ENCODE measurements around the gene ALK. TPM values are rescaled to one million over a fixed set of nuclear protein-coding genes. Genes with fewer than 3 reads are reported as not detected.

ALK gene
- total RNA-seq, 1 donor from 2014 or later = 9.6 TPM

- no peak for DNase-seq
- TF ChIP-seq CTCF (IDR thresholded peaks at IDR 0.05; ENCODE audit: partially characterized antibody, unreplicated experiment) = no peak
- Mint-ChIP-seq H3K9me3 (ENCODE audit: unreplicated experiment) (peaks cover 3% of the 10 kb centered on the region), H3K27me3 (ENCODE audit: unreplicated experiment) (no peaks in the 10 kb centered on the region), H3K4me3 (ENCODE audit: unreplicated experiment) (no peak overlapping the region), H3K36me3 (ENCODE audit: unreplicated experiment) (peaks cover 4% of the 10 kb centered on the region), H3K27ac (ENCODE audit: unreplicated experiment) (no peak overlapping the region), H3K4me1 (ENCODE audit: low read depth, unreplicated experiment) (peaks cover 8% of the 10 kb centered on the region)
Observed at GRCh38 chr2:29370581-29371125, 550.7 kb downstream of the ALK start.

- no peak overlapping the region for H3K27ac Mint-ChIP-seq (ENCODE audit: unreplicated experiment)
- peaks cover 3% of the 10 kb centered on the region for H3K9me3 Mint-ChIP-seq (ENCODE audit: unreplicated experiment)
- DNase-seq = no peak
- no peak for TF ChIP-seq CTCF (IDR thresholded peaks at IDR 0.05; ENCODE audit: partially characterized antibody, unreplicated experiment)
- peaks cover 8% of the 10 kb centered on the region for H3K4me1 Mint-ChIP-seq (ENCODE audit: low read depth, unreplicated experiment)
- H3K4me3 Mint-ChIP-seq (ENCODE audit: unreplicated experiment) = no peak overlapping the region
- H3K36me3 Mint-ChIP-seq (ENCODE audit: unreplicated experiment) = peaks cover 4% of the 10 kb centered on the region
- no peaks in the 10 kb centered on the region for H3K27me3 Mint-ChIP-seq (ENCODE audit: unreplicated experiment)
Observed at GRCh38 chr2:29370173-29370572, 551.2 kb downstream of the ALK start.

GRCh38 chr2:29368659-29369040 lies 552.7 kb downstream of the ALK start:
- DNase-seq = no peak
- Mint-ChIP-seq H3K4me1 (ENCODE audit: low read depth, unreplicated experiment) (peaks cover 1% of the 10 kb centered on the region), H3K27ac (ENCODE audit: unreplicated experiment) (no peak overlapping the region), H3K9me3 (ENCODE audit: unreplicated experiment) (peaks cover 5% of the 10 kb centered on the region), H3K27me3 (ENCODE audit: unreplicated experiment) (no peaks in the 10 kb centered on the region), H3K36me3 (ENCODE audit: unreplicated experiment) (peaks cover 4% of the 10 kb centered on the region), H3K4me3 (ENCODE audit: unreplicated experiment) (no peak overlapping the region)
- no peak for TF ChIP-seq CTCF (IDR thresholded peaks at IDR 0.05; ENCODE audit: partially characterized antibody, unreplicated experiment)

- no peak for TF ChIP-seq CTCF (IDR thresholded peaks at IDR 0.05; ENCODE audit: partially characterized antibody, unreplicated experiment)
- no peaks in the 10 kb centered on the region for H3K4me1 Mint-ChIP-seq (ENCODE audit: low read depth, unreplicated experiment)
- H3K4me3 Mint-ChIP-seq (ENCODE audit: unreplicated experiment) = no peak overlapping the region
- H3K27ac Mint-ChIP-seq (ENCODE audit: unreplicated experiment) = no peak overlapping the region
- no peak for DNase-seq
- no peaks in the 10 kb centered on the region for H3K27me3 Mint-ChIP-seq (ENCODE audit: unreplicated experiment)
- peaks cover 5% of the 10 kb centered on the region for H3K9me3 Mint-ChIP-seq (ENCODE audit: unreplicated experiment)
- peaks cover 4% of the 10 kb centered on the region for H3K36me3 Mint-ChIP-seq (ENCODE audit: unreplicated experiment)
Observed at GRCh38 chr2:29367986-29368658, 553.3 kb downstream of the ALK start.

- Mint-ChIP-seq H3K36me3 (ENCODE audit: unreplicated experiment) (peaks cover 4% of the 10 kb centered on the region), H3K27me3 (ENCODE audit: unreplicated experiment) (peaks cover 1% of the 10 kb centered on the region), H3K4me1 (ENCODE audit: low read depth, unreplicated experiment) (peaks cover 15% of the 10 kb centered on the region), H3K27ac (ENCODE audit: unreplicated experiment) (no peak overlapping the region), H3K4me3 (ENCODE audit: unreplicated experiment) (no peak overlapping the region), H3K9me3 (ENCODE audit: unreplicated experiment) (peaks cover 3% of the 10 kb centered on the region)
- DNase-seq = no peak
- no peak for TF ChIP-seq CTCF (IDR thresholded peaks at IDR 0.05; ENCODE audit: partially characterized antibody, unreplicated experiment)
Observed at GRCh38 chr2:29363111-29363510, 558.3 kb downstream of the ALK start.

Measured in glutamatergic neuron (in vitro differentiated cells).